ENCODE data around the gene ENAH.
"Not testable (repeated sequence)": the region's sequence is repeated elsewhere in the genome, so short reads cannot be mapped to it uniquely, and the experiment has no call there.

ENAH gene

DNA sequence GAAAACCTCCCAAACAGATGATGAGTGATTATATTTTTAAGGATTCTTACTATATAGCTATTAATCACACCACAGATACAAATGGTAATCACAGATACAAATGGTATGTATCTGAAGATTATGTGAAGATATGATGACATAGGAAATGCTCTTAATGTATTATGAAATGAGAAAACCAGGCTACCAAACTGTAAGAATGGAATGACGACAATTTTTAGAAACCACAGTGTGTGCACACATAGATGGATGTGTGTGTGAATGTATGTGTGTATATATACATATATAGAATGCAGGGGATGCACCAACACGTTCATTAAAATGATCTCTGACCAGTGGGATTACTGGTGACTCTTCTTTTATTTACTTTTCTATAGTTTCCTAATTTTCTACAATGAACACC, 21.5 kb upstream of the ENAH start:
- DNase-seq (ENCODE audit: low read depth) = no peak

DNA sequence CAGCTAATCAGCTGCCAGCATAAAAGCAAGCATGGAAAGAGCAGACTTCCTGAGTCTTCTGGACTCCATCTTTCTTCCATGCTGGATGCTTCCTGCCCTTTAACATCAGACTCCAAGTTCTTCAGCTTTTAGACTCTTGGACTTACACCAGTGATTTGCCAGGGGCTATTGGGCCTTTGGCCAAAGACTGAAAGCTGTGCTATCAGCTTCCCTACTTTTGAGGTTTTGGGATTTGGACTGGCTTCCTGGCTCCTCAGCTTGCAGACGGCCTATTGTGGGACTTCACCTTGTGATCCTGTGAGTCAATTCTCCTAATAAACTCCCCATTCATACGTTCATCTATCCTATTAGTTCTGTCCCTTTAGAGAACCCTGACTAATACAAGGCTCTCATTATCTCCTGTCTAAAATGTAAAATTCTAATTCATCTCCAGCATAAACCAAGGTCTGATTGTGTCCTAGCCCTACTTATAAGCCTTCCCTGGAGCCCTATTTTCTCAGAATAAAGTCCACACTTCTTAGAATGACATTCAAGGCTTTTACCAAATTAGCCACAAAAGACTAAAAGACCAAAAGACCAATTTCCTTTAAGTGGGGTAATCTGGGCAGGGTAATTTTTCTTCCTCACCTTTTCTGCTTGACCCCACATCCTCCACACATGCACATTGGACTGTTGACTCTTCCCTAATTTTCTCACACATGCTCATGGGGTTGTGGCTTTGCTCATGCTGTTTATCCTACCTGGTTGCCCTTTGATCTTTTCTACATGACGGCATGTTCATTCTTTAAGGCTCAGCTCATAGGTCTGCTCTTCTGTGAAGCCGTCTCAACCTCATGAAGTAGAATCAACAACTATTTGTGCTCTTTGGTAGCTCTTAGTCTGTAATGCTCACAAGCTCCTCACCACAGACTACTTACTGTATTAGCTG, 18.1 kb upstream of the ENAH start:
- no peak for DNase-seq (ENCODE audit: low read depth)

DNA sequence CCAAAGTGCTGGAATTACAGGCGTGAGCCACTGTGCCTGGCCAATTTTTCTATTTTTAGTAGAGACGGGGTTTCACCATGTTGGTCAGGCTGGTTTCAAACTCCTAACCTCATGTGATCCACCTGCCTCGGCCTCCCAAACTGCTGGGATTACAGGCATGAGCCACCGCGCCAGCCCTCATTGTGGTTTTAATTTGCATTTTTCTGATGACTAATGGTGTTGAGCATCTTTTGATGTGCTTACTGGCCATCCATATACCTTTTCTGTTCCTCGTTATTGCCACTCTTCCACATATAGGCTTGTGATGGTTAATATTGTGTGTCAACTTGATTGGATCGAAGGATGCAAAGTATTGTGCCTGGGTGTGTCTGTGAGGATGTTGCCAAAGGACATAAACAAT, 17.4 kb upstream of the ENAH start:
- DNase-seq (ENCODE audit: low read depth) = no peak

DNA sequence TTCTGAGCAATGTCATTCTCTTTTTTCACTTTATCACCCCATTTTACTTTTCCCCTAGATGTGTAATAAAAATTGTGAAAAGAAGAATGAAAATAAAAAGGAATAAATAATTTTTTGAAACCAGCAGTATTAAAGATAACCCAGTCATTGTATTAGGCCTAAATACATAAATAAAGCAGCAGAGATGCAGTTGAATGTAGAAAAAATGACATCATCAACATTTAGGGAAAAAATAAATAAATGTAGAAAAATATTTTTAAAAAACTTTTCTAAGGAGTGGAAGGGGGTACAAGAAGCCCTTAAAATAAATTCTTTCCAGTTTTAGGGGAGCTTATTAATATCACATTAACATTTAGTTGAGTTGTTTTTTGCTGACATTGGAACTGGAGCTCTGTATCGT, 15.3 kb upstream of the ENAH start:
- no peak for DNase-seq (ENCODE audit: low read depth)

DNA sequence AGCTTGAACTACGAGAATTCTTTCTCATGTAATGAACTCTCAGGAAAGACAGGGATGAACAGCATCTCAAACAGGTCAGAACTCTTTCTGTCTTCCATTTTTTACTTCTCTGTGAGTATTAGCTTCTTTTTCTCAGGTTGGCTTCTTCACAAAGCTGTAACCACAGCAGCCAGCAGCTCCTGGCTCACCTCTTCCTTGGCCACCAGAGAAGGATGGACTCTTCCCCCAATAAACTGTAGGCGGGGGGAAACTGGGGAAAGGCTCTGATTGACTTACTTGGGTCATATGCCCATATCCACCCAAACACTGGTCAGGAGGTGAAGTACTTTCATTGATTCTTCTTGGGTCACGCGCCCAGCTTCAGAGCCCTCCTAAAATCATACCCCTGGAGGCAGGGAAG, 14.4 kb upstream of the ENAH start:
- DNase-seq (ENCODE audit: low read depth) = no peak

DNA sequence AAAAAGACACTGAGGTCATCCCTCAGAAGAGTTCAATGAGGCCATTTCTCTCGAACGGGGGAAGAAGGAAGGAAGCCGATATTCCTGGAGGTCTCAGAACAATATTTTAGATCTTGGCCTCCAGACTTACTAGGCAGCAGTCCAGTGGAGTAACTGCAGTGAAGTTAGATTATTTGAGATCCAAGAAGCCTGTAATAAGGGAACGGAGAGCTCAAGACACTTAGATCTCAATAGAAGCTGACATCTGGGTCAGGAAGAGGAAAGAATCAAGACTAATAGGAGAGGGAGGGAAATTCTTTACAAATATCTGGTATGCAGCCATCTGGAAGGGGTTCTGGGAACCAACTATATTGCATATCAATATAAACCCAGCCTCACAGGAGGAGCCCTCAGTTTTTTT, 13.6 kb upstream of the ENAH start:
- DNase-seq (ENCODE audit: low read depth) = no peak

DNA sequence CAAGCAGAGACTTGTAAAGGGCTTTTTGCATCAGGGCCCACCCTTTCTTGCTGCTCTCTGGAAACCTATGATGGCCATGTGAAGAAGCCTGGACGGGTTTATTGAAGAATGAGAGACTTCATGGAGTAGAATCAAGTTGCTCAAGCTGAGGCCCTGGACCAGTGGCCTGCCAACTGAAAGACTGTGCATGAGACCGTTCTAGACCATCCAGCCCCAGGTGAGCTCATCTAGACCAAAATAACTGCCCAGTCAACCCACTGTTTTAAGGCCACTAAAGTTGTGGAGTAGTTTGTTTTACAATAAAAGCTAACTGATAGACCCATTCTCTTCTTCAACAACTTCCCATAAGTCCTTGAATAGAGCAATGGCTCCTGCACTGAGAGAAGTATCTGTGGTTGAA, 11.8 kb upstream of the ENAH start:
- no peak for DNase-seq (ENCODE audit: low read depth)

DNA sequence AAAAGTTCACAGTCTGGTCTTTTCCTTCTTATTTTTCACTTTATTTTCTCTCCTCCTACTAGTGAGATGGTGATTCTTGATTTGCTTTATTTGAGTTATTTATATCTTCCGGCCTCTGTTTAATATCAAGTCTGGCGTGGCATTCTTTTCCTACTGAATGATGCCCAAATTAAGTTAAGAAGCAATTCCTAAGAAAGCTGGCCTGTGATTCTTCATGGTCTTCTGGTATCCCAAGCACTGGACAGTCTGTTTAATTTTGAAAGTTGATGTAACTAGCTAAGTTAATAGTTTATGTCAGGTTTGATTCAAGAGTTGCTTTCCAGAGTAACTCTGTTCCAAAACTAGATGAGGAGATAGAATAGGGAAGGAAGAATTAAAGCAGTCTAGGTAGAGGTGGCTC, 9.2 kb upstream of the ENAH start:
- DNase-seq (ENCODE audit: low read depth) = no peak

DNA sequence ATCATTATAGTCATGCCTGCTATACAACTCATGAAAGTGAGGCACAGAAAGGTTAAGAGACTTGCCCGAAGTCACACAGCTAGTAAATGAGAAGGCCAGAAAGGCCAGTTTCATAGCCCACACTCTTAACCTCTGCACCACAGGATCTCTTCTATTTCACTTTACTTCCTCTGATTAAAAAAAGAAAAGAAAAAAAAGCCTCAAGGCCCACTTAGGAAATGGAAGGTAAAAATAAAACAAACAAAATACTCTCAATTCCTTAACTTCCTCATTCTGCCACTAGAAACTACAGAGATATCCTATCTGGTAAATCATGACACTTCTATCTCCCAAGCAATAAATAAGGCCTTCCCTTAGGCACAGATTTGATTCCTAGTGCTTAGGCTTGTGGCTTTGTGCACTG, 7.6 kb upstream of the ENAH start:
- DNase-seq (ENCODE audit: low read depth) = no peak

DNA sequence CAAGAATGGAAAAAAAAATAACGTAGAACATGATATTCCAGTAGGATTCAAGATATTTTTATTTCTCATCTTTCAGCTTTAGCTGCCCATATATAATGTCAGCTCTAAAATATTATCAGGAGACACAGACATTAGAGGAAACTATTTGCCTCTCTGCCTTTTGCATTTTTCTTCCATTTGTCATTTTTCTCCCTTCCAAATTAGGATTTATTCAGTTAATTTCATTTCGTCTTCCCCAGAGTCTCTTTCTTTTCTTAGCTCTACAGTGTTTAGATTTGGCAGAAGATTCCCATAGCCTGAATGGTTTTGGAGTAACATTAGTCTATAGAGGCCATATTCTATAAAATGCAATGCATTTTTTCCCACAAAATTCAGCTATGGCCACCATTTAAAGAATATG, 5.1 kb upstream of the ENAH start:
- DNase-seq (ENCODE audit: low read depth) = no peak

DNA sequence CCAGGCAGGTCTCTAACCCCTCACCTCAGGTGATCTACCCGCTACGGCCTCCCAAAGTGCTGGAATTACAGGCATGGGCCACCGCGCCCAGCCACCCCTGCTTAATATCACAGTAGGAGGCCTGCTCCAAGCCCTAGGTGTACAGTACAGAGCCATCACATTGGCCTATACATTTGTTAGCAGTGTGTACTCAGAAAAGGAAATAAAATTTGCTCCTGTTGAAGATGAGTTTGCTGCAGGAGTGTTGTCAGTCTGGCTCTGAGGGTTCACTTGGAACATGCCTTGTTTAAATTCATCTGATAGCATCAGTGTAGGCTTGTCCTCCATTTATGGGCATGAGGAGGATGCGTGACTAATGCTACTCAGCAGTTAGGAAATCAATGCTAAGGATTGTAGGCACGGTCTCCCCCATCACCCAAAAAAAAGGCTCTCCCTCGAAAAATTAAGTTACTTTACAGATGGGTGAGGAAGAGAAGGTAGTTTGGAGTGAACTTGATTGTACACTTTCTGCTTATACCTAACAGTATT, 4.6 kb upstream of the ENAH start:
- no peak for DNase-seq (ENCODE audit: low read depth)

DNA sequence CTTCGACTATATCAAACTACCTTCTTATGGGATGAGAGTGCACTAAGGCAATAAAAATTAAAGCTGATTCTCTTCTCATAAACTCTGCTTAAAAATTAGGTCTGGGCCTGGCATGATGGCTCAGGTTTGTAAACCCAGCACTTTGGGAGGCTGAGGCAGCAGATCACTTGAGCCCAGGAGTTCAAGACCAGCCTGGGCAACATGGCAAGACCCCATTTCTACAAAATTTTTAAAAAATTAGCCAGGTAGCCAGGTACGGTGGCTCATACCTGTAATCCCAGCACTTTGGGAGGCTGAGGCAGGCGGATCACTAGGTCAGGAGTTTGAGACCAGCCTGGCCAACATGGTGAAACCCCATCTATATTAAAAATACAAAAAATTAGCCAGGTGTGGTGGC, 3.3 kb upstream of the ENAH start:
- DNase-seq (ENCODE audit: low read depth) = not testable (repeated sequence)

DNA sequence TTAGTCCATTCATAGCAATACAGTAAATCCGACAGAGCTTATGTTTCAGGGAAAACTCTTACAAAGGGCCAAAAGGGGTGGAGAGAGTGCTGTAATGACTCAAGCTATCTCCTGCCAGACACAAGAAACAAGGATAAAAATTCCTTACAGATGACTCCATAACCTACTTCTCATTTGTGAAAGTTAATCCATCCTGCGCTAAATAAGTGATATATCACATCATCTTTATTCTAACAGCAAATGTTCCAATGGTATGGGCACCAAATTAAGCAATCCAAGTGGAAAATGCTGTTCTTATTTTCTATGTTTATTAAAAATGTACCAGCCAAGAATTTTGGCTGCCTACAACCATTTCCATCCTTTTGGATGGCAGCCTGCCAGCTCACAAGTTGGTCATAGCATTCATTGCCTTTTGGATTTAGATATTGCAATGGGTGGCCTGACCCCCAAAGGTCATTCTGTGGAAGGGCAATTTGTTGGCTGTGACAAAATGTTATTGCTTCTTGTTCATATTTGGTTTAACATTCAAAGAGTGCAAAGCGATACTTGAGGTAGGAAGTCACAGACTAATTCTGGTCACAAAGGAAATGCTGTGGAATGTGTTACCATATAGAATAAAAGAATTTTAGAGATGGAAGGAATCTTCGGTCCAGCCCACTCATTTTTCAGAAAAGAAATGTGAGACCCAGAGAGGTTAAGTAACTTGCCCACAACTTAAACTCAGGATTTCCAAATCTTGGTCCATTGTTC, 2.8 kb upstream of the ENAH start:
- DNase-seq (ENCODE audit: low read depth) = no peak

DNA sequence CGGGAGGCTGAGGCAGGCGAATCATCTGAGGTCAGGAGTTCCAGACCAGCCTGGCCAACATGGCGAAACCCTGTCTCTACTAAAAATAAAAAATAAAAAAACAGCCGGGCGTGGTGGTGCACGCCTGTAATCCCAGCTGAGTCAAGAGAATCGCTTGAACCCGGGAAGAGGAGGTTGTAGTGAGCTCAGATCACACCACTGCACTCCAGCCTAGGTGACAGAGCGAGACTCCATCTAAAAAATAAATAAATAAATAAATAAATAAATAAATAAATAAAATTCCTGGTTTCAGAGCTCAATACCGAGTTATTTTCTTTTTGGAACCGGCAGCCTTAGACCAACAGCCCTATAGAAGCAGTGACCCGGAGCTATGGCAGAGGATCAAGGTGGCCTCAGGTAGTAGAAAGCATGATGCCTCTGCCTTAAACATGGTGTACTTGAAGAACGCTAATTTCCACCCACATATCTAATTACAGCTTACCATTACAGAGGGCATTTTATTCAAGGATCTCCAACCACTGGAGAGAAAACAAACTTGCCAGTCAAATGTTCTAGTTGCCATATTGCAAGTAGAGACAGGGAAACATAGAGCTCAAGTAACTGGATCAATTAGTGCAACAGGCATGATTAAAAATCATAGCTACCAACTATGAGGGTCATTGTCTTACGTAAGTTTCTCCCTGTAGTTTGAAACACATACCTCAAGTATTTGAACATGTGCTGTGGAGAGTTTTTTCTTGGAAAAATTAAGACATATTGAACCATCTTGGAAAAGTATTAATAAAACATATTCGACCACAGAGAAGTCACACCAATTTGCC, 2.0 kb upstream of the ENAH start:
- no peak for DNase-seq (ENCODE audit: low read depth)

DNA sequence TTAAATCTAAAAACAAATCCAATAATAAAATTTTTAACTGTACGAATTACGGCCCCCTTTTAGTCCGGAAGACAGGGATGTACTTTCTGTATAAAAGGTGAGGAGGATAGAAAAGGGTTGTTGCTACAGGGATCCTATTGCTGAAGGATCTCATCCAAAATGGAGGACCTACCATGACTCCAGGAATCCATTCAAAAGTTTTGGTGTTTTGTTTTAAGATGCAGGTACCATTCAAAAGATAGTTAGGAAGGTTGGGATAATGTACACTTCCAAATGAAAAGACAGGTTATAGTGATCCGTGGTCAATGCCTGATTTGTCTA, 1.3 kb upstream of the ENAH start:
- DNase-seq (ENCODE audit: low read depth) = no peak

DNA sequence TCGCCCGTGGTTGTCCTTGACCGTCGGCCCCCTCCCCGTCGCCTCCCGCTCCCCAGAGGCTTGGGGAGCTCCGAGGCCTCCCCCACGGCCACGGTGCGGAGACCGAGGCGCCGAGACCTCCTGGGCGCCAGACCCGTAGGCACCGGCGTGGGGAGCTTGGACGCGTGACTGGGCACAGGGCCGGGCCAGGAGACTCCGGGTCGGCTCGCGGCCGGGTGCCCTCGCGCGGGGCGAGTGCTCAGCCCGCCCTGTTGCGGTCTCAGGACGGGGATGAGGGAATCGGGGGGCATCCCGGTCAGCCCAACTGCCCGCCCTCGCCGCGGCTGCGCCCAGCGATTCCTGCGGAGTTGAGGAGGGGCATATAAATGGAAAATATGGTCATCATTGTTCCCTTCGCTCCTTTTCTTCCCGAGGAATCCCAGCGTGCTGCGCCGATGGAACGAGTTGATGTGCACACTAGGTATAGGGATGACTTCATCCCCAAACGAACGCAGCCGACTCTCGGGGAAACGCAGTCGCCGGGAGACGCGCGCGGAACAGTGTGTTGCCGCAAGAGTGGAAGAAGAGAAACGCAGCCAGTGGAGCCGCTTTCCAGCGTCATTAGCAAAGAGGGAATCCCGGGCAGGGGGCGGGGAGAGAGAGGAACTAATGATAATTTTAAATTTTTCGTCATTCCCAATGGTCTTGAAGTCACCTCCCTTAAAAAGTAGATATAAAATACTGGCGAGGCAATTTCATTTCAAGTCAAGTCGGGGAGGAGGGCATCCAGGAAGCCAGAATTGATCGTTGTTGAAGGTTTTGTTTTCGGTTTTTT, 747 bp upstream of the ENAH start:
- DNase-seq (ENCODE audit: low read depth) = no peak

DNA sequence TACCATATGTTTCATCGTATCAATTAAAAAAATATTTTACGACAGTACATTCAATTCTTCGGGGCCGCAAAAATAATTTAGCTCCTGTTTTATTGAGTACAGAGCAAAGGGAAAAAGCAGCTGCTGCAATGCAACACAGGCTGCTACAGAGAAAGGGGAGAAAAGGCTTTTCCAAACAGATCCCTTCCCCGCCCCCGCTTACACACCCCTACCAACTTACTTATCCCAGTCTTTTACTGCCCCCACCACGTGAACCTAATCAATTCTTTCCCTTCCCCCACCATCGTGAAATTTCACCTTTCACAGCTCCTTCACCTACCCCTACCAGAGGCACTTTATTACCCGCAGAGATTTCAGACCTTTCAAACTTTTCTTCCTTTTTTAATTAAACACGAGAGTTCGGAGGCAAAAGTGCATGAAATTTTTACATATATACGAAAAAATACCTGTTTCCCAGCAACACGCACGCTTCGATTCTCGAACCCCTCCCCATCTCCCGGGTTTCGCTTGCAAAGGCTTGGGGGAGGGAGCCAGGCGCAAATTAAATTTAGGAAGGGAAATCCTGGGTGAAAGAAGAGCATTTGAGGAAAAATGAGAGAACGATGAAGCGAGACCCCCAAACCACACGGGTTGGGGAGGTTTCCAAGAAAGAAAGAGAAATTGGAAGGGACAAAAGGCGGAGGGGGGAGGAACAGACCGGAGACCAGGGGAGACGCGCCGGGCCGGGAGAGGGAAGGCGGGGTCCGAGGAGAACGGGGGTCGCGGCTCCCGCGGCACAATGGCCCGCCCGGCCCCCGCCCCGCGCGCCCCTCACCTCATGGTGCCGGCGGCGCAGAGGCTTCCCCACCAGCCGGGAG, 823 bp downstream of the ENAH start:
- no peak for DNase-seq (ENCODE audit: low read depth)

DNA sequence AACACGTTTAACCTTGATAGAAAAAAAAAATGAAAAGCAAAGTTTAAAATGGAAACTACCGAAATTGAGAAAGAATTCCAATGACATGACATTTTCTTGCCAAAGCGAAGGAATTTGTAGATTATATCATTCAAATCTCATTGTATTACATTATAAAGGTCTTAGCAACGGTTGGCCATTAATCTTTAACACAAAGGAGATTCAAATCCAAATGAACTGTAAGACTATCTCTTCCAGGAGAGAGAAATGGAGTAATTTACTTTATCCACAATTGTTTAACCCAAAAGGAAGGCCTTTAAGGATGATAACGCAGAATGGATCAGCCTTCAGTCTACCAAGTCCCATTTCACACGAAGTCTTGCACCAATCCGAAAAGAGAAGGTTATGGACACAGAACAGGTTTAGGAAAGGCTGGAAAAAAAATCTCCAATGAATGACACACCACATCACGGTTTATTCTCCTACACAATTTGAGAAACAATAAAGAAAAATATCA, 1.5 kb downstream of the ENAH start:
- no peak for DNase-seq (ENCODE audit: low read depth)

DNA sequence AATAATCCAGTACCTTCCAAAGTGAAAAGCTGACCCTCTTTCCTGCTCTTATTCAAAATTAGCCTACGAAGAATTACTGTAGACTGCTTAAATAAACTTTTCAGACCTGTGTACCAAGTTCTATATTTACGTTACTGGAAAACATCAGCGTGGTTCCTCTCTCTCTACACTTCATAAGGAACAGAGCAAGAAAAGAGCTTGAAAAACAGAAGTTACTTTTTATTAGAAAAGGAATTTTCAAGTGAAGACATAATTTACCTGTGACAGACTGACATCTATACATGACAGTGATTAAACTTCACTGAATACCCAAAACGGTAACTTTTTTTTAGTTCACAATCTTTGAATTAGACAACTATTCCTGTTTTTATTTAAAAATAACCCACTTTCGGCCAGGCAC, 2.7 kb downstream of the ENAH start:
- DNase-seq (ENCODE audit: low read depth) = no peak

DNA sequence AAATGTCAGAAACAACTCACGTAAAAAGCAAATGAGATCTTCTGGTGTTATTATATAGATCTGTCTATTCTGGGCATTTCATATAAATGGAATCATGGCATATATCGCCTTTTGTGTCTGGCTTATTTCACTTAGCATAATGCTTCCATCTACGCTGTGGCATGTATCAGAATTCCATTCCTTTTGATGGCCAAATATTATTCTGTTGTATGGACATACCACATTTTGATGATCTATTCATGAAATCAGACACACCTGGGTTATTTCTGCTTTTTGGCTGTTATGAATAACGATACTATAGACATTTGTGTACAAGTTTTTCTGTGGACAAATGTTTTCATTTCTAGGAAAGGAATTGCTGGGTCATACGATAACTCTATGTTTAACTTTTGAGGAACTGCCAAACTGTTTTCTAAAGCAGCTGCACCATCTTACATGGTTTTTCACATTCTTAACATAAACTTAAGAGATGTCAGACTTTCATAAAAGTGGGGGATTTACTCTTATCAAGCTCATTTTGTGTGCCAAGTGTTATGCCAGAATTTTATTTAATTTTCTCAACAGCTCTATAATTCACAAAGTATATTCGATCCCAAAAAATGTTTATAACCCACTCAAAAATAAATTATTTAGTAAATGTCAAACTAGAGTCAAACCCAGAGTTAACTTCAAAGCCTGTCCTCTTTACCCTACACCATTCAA, 7.6 kb downstream of the ENAH start:
- no peak for DNase-seq (ENCODE audit: low read depth)
